A673 (cell line): ENCODE results near the gene PRTG.

Experiments
- EZH2 ChIP-seq: fragments of 200-600 bp; sonication (generic); IDR thresholded peaks from 2 replicates; pipeline ENCODE4 v1.6.1; 2017; ENCODE audit warnings: borderline replicate concordance, low read depth, mild to moderate bottlenecking, mixed read lengths, antibody characterized with exemption, low read length; ENCODE audit not compliant: poor library complexity, severe bottlenecking
- TF ChIP-seq, protein P1 (sequence below): fragments of 300-800, 200-600 bp; sonication (generic); conservative IDR thresholded peaks from 2 replicates; pipeline ENCODE4 v1.5.1; 2017; ENCODE audit warnings: low read depth, mild to moderate bottlenecking, antibody characterized with exemption, low read length, moderate library complexity, mixed read lengths

DNA sequence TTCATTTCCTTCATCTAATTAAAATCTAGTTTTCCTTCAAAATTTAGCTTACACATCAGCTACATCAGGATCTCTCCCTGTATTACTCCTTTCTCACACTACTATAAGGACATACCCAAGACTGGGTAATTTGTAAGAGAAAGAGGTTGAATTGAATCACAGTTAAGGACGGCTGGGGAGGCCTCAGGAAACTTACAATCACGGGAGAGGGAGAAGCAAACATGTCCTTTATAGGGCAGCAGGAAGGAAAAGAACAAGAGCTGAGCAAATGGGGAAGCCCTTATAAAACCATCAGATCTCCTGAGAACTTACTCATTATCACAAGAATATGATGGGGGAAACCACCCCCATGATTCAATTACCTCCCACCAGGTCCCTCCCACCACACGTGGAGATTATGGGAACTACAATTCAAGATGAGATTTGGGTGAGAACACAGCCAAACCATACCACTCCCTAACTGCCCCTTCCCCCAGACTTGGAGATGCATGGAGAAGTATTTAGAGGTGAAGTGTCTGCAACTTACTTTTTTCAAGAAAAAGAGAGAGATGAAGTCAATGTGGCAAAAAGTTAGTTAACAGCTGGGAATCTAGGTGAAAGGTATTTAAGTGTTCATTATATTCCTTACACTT, 21.3 kb downstream of the PRTG start:
- TF ChIP-seq, protein P1, sequence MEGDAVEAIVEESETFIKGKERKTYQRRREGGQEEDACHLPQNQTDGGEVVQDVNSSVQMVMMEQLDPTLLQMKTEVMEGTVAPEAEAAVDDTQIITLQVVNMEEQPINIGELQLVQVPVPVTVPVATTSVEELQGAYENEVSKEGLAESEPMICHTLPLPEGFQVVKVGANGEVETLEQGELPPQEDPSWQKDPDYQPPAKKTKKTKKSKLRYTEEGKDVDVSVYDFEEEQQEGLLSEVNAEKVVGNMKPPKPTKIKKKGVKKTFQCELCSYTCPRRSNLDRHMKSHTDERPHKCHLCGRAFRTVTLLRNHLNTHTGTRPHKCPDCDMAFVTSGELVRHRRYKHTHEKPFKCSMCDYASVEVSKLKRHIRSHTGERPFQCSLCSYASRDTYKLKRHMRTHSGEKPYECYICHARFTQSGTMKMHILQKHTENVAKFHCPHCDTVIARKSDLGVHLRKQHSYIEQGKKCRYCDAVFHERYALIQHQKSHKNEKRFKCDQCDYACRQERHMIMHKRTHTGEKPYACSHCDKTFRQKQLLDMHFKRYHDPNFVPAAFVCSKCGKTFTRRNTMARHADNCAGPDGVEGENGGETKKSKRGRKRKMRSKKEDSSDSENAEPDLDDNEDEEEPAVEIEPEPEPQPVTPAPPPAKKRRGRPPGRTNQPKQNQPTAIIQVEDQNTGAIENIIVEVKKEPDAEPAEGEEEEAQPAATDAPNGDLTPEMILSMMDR: no peak
- TF ChIP-seq EZH2: no peak
